ENCODE results near the gene LARP4B. TPM values are rescaled to one million over a fixed set of nuclear protein-coding genes. Genes with fewer than 3 reads are reported as not detected.

Gene LARP4B
- total and polyA plus RNA-seq, 2 of the 13 experiments (the other 11 are each of a cell fraction or from before 2014, with no cell fraction given): 19.5 to 30.2 TPM

- Histone ChIP-seq H3K4me1 (ENCODE audit: insufficient read depth, low read length) (no peaks in the 10 kb centered on the region), H3K27ac (ENCODE audit: extremely low read length, insufficient read depth, low read length) (no peak overlapping the region), H3K4me3 (replicated peaks in 1 of 3; ENCODE audit: insufficient read depth in 1 of 3, low read depth in 2 of 3, low read length in 3 of 3) (no peak overlapping the region), H3K4me2 (ENCODE audit: low read depth, low read length) (no peak overlapping the region), H2AFZ (ENCODE audit: low read length) (no peak overlapping the region), H3K9me3 (ENCODE audit: low read length) (no peaks in the 10 kb centered on the region), H3K27me3 (ENCODE audit: control insufficient read depth in 1 of 2, insufficient read depth in 2 of 2, low read length in 2 of 2) (no peaks in the 10 kb centered on the region), H3K9ac (ENCODE audit: insufficient read depth, low read depth, low read length) (no peak overlapping the region), H4K20me1 (ENCODE audit: insufficient read depth, low read length) (no peaks in the 10 kb centered on the region), H3K36me3 (replicated peaks in 1 of 2; ENCODE audit: control insufficient read depth in 1 of 2, insufficient read depth in 2 of 2, low read length in 2 of 2) (peaks cover 25 to 83% of the 10 kb centered on the region in 2 experiments), H3K79me2 (ENCODE audit: insufficient read depth, low read length) (no peaks in the 10 kb centered on the region)
- in situ Hi-C loops (cut with HindIII; ENCODE audit: extremely low pct_ligation_motif_present, low pct_unique_long_range_greater_than_20kb) (no loop called here), intact Hi-C loops (cut with micrococcal nuclease; ENCODE audit: unreplicated experiment) (no loop called here)
- CTCF ChIA-PET (ENCODE audit: low intra/inter-chr PET ratio, low total read pairs): no interaction called here
- TF ChIP-seq FOXP1 (IDR thresholded peaks at IDR 0.05) (no peak), FOXP1 (CRISPR knock-in tag; IDR thresholded peaks at IDR 0.05) (no peak), MAFK (conservative IDR thresholded peaks at IDR 0.05 in 1 of 2, IDR thresholded peaks at IDR 0.05 in 1 of 2; ENCODE audit: low read length in 2 of 2) (peak; percentile 13 to 58; a peak in 2 of 4 replicates), HNF4A (CRISPR knock-in tag; IDR thresholded peaks at IDR 0.05) (no peak), HOXA9 (CRISPR knock-in tag; IDR thresholded peaks at IDR 0.05; ENCODE audit: borderline replicate concordance) (no peak), TCF7L2 (IDR thresholded peaks at IDR 0.05; ENCODE audit: low read depth, low read length) (no peak), RFX5 (IDR thresholded peaks at IDR 0.05; ENCODE audit: low read depth, low read length) (no peak), FOXA3 (CRISPR knock-in tag; IDR thresholded peaks at IDR 0.05) (no peak), FOXM1 (CRISPR knock-in tag; IDR thresholded peaks at IDR 0.05) (no peak)
- BruUV-seq (replicated peaks): no TSS peak
- DNase-seq (ENCODE audit: low spot score) (no peak), FAIRE-seq (no peak), ATAC-seq (no peak)
- 98% methylated on average over 6 of the region's 6 CpGs for WGBS (ENCODE audit: low lambda C conversion rate)
- POLR2A ChIA-PET: no interaction called here
Observed at GRCh38 chr10:813286-813685, 118.2 kb downstream of the LARP4B start.

GRCh38 chr10:812787-813186 lies 118.7 kb downstream of the LARP4B start:
- Histone ChIP-seq H3K4me3 (replicated peaks in 1 of 3; ENCODE audit: insufficient read depth in 1 of 3, low read depth in 2 of 3, low read length in 3 of 3) (no peak overlapping the region), H4K20me1 (ENCODE audit: insufficient read depth, low read length) (no peaks in the 10 kb centered on the region), H3K4me2 (ENCODE audit: low read depth, low read length) (no peak overlapping the region), H3K4me1 (ENCODE audit: insufficient read depth, low read length) (no peaks in the 10 kb centered on the region), H3K36me3 (replicated peaks in 1 of 2; ENCODE audit: control insufficient read depth in 1 of 2, insufficient read depth in 2 of 2, low read length in 2 of 2) (peaks cover 24 to 84% of the 10 kb centered on the region in 2 experiments), H2AFZ (ENCODE audit: low read length) (no peak overlapping the region), H3K27me3 (ENCODE audit: control insufficient read depth in 1 of 2, insufficient read depth in 2 of 2, low read length in 2 of 2) (no peaks in the 10 kb centered on the region), H3K27ac (ENCODE audit: extremely low read length, insufficient read depth, low read length) (no peak overlapping the region), H3K79me2 (ENCODE audit: insufficient read depth, low read length) (no peaks in the 10 kb centered on the region), H3K9me3 (ENCODE audit: low read length) (no peaks in the 10 kb centered on the region), H3K9ac (ENCODE audit: insufficient read depth, low read depth, low read length) (no peak overlapping the region)
- intact Hi-C loops (cut with micrococcal nuclease; ENCODE audit: unreplicated experiment): no loop called here
- FAIRE-seq (no peak), DNase-seq (ENCODE audit: low spot score) (no peak), ATAC-seq (no peak)
- WGBS (ENCODE audit: low lambda C conversion rate): 99% methylated on average over 16 of the region's 19 CpGs
- BruUV-seq (replicated peaks): no TSS peak
- ChIA-PET POLR2A (no interaction called here), CTCF (ENCODE audit: low intra/inter-chr PET ratio, low total read pairs) (no interaction called here)
- in situ Hi-C loops (cut with HindIII; ENCODE audit: extremely low pct_ligation_motif_present, low pct_unique_long_range_greater_than_20kb): no loop called here
- TF ChIP-seq CEBPZ (IDR thresholded peaks at IDR 0.05; ENCODE audit: low read length) (no peak), ZMYM2 (CRISPR knock-in tag; IDR thresholded peaks at IDR 0.05) (no peak), ZBTB8A (CRISPR knock-in tag; IDR thresholded peaks at IDR 0.05; ENCODE audit: borderline replicate concordance, low read depth) (no peak), ZNF781 (CRISPR knock-in tag; IDR thresholded peaks at IDR 0.05; ENCODE audit: borderline replicate concordance, not compliant biosample characterization) (no peak), DPF2 (CRISPR knock-in tag; IDR thresholded peaks at IDR 0.05; ENCODE audit: borderline replicate concordance, low read depth) (no peak), RXRB (CRISPR knock-in tag; IDR thresholded peaks at IDR 0.05; ENCODE audit: borderline replicate concordance) (no peak)
- TF ChIP-seq, protein P1, sequence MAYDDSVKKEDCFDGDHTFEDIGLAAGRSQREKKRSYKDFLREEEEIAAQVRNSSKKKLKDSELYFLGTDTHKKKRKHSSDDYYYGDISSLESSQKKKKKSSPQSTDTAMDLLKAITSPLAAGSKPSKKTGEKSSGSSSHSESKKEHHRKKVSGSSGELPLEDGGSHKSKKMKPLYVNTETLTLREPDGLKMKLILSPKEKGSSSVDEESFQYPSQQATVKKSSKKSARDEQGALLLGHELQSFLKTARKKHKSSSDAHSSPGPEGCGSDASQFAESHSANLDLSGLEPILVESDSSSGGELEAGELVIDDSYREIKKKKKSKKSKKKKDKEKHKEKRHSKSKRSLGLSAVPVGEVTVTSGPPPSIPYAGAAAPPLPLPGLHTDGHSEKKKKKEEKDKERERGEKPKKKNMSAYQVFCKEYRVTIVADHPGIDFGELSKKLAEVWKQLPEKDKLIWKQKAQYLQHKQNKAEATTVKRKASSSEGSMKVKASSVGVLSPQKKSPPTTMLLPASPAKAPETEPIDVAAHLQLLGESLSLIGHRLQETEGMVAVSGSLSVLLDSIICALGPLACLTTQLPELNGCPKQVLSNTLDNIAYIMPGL (CRISPR knock-in tag; IDR thresholded peaks at IDR 0.05; ENCODE audit: borderline replicate concordance in 1 of 2, low read depth in 1 of 2): no peak
